ENCODE results near the gene RBM12. TPM values are rescaled to one million over a fixed set of nuclear protein-coding genes. Genes with fewer than 3 reads are reported as not detected.

The RBM12 gene
- total RNA-seq, 1 experiment from 2014 or later: 100 TPM

- H3K4me1 ChIP-seq (ENCODE audit: control insufficient read depth, insufficient read depth, low read length): no peaks in the 10 kb centered on the region
- H3K27ac ChIP-seq (ENCODE audit: low read length): no peak overlapping the region
- TF ChIP-seq SIN3A (IDR thresholded peaks at IDR 0.05; ENCODE audit: borderline replicate concordance, insufficient read depth, low read depth, low read length) (no peak), POLR2AphosphoS5 (IDR thresholded peaks at IDR 0.05; ENCODE audit: low read depth, low read length) (no peak), REST (IDR thresholded peaks at IDR 0.05; ENCODE audit: insufficient read depth in 1 of 2, low read depth in 2 of 2, low read length in 1 of 2) (no peak), TCF7L2 (IDR thresholded peaks at IDR 0.05; ENCODE audit: low read depth, low read length) (no peak), CTCF (IDR thresholded peaks at IDR 0.05) (no peak)
- intact Hi-C loops (cut with micrococcal nuclease; ENCODE audit: unreplicated experiment) (no loop called here), in situ Hi-C loops (cut with HindIII; ENCODE audit: low pct_unique_long_range_greater_than_20kb, low sequenced_read_pairs) (no loop called here)
- no peak overlapping the region for H3K4me3 ChIP-seq (ENCODE audit: low read depth in 2 of 2, low read length in 2 of 2)
- 0 out of 2 replicates have a peak, but pooled peaks cover 2% of the 10 kb centered on the region for H3K36me3 ChIP-seq (ENCODE audit: control insufficient read depth, insufficient read depth, low read length)
- CTCF ChIA-PET: no interaction called here
- no peak for DNase-seq (ENCODE audit: low read depth, low spot score)
- no peak for ATAC-seq
- H3K9me3 ChIP-seq (ENCODE audit: control insufficient read depth, insufficient read depth, low read depth, low read length): no peaks in the 10 kb centered on the region
- BruUV-seq (replicated peaks): no TSS peak
- H3K27me3 ChIP-seq (ENCODE audit: control insufficient read depth, insufficient read depth, low read length): no peaks in the 10 kb centered on the region
- POLR2A ChIA-PET: interaction anchor here (0.6 kb wide), 1 partner anchor 20 kb away, joined by 8 read pairs; no protein-coding TSS in a partner anchor
Observed at GRCh38 chr20:35673884-35674283, 9.2 kb upstream of the RBM12 start.

DNA sequence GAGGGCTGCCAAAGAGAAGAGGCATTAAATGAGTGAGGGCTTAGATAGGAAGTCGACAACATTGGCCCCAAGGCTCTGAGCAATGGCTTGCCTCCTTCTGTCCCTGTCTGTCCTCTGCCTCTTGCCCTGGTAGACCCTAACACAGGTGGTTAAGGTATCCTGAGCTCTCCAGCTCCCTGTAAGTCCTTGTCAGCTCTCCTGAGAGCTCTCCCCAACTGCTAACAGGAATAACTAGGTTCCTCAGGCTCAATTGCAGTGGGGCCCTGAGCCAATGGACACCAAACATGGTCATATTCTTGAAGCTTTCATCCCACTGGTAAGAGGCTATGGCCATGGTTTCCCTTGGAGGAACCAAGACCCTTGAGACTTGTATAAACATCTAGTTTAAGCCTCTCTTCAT, 5.0 kb upstream of the RBM12 start:
- ChIA-PET CTCF (interaction anchor here (0.6 kb wide), 1 partner anchor 10 kb away, joined by 3 read pairs; no protein-coding TSS in a partner anchor), POLR2A (no interaction called here)
- intact Hi-C loops (cut with micrococcal nuclease; ENCODE audit: unreplicated experiment): no loop called here
- TF ChIP-seq TCF7L2 (IDR thresholded peaks at IDR 0.05; ENCODE audit: low read depth, low read length): no peak
- TF ChIP-seq CTCF (IDR thresholded peaks at IDR 0.05): no peak
- TF ChIP-seq POLR2AphosphoS5 (IDR thresholded peaks at IDR 0.05; ENCODE audit: low read depth, low read length): no peak
- no peak for TF ChIP-seq REST (IDR thresholded peaks at IDR 0.05; ENCODE audit: insufficient read depth in 1 of 2, low read depth in 2 of 2, low read length in 1 of 2)
- no peak for TF ChIP-seq SIN3A (IDR thresholded peaks at IDR 0.05; ENCODE audit: borderline replicate concordance, insufficient read depth, low read depth, low read length)
- BruUV-seq (replicated peaks): no TSS peak
- H3K36me3 ChIP-seq (ENCODE audit: control insufficient read depth, insufficient read depth, low read length): peaks cover 5% of the 10 kb centered on the region; the same call in 1 of the 2 replicates
- H3K9me3 ChIP-seq (ENCODE audit: control insufficient read depth, insufficient read depth, low read depth, low read length): no peaks in the 10 kb centered on the region
- no peak overlapping the region for H3K4me3 ChIP-seq (ENCODE audit: low read depth in 2 of 2, low read length in 2 of 2)
- no peaks in the 10 kb centered on the region for H3K4me1 ChIP-seq (ENCODE audit: control insufficient read depth, insufficient read depth, low read length)
- DNase-seq (ENCODE audit: low read depth, low spot score): no peak
- ATAC-seq: no peak
- in situ Hi-C loops (cut with HindIII; ENCODE audit: low pct_unique_long_range_greater_than_20kb, low sequenced_read_pairs): no loop called here
- H3K27me3 ChIP-seq (ENCODE audit: control insufficient read depth, insufficient read depth, low read length): no peaks in the 10 kb centered on the region
- H3K27ac ChIP-seq (ENCODE audit: low read length): no peak overlapping the region
